B cell (primary cell): ENCODE measurements around the gene OAT. TPM values are rescaled to one million over a fixed set of nuclear protein-coding genes. Genes with fewer than 3 reads are reported as not detected.

Source experiments
- ATAC-seq: fragments of 200-7000 bp; cut with Tn5 transposase; one replicate; pipeline ENCODE4 v1.10.0; 2021; ENCODE audit warnings: low read depth, mild to moderate bottlenecking, moderate number of reproducible peaks, moderate library complexity
- CTCF ChIA-PET: fragments of 350-600 bp; sonication (Branson Sonifier 250); formaldehyde crosslinking; loops from one replicate; lab custom pipeline; 2021; ENCODE audit warnings: antibody characterized with exemption, inconsistent platforms; lab: Charles Lee
- POLR2A ChIA-PET: fragments of 350-600 bp; sonication (Branson Sonifier 250); formaldehyde crosslinking; loops from one replicate; lab custom pipeline; 2021; ENCODE audit warnings: antibody characterized with exemption; lab: Charles Lee
- DNase-seq: peaks from one replicate; pipeline ENCODE4 v3.0.0; 2013
- H2AFZ ChIP-seq: 2 replicates; pipeline ENCODE4 v1.6.1; 2012; ENCODE audit warnings: mild to moderate bottlenecking, low read depth, low read length; ENCODE audit not compliant: insufficient read depth, poor library complexity, severe bottlenecking
- H3K27ac ChIP-seq, 2 donors: 1 replicate in 1 of 2; 2 replicates in 1 of 2; pipeline ENCODE4 v1.5.1; 2012 to 2013; ENCODE audit warnings: low read length in 2 of 2, mild to moderate bottlenecking in 2 of 2, moderate library complexity in 1 of 2
- H3K27me3 ChIP-seq, 4 experiments: fragments of 200-600 bp in 1 of 4; sonication (generic) in 1 of 4; replicated peaks in 1 of 4; 1 replicate in 2 of 4; 2 replicates in 2 of 4; pipeline versions ENCODE4 v1.6.1 to v1.7.0; 2013 to 2016; ENCODE audit warnings: low read length in 3 of 4, mild to moderate bottlenecking in 2 of 4, mixed read lengths in 1 of 4, moderate library complexity in 1 of 4; ENCODE audit not compliant: insufficient read depth in 4 of 4, control insufficient read depth in 3 of 4; ENCODE audit errors: control extremely low read depth in 1 of 4
- H3K36me3 ChIP-seq, 2 experiments: replicated peaks in 1 of 2; 1 replicate in 1 of 2; 2 replicates in 1 of 2; pipeline versions ENCODE4 v1.6.1 to v1.7.1; 2013; ENCODE audit warnings: low read length in 1 of 2; ENCODE audit not compliant: insufficient read depth in 2 of 2, control insufficient read depth in 1 of 2; ENCODE audit errors: control extremely low read depth in 1 of 2, extremely low read depth in 1 of 2
- H3K4me1 ChIP-seq, 2 donors: fragments of 200-600 bp in 1 of 2; sonication (generic) in 1 of 2; 1 replicate in 1 of 2; 2 replicates in 1 of 2; pipeline versions ENCODE4 v1.5.1 to v1.6.1; 2013 to 2017; ENCODE audit warnings: low read length in 2 of 2; ENCODE audit not compliant: control insufficient read depth in 2 of 2, insufficient read depth in 2 of 2
- H3K4me2 ChIP-seq: replicated peaks from 2 replicates; pipeline ENCODE3; 2012; ENCODE audit warnings: mild to moderate bottlenecking, low read depth, low read length; ENCODE audit not compliant: poor library complexity, severe bottlenecking
- H3K4me3 ChIP-seq, 5 experiments: fragments of 200-600 bp in 1 of 5; sonication (generic) in 1 of 5; 1 replicate in 3 of 5; 2 replicates in 2 of 5; pipeline versions ENCODE4 v1.5.1 to v1.7.0; 2011 to 2016; ENCODE audit warnings: low read length in 4 of 5, mild to moderate bottlenecking in 4 of 5, low read depth in 2 of 5, control low read depth in 1 of 5, moderate library complexity in 1 of 5; ENCODE audit not compliant: insufficient read depth in 1 of 5; ENCODE audit errors: control extremely low read depth in 1 of 5, extremely low read depth in 1 of 5
- H3K79me2 ChIP-seq: fragments of 200-600 bp; sonication (generic); one replicate; pipeline ENCODE4 v1.6.0; 2016; ENCODE audit warnings: low read length; ENCODE audit not compliant: control insufficient read depth, insufficient read depth
- H3K9ac ChIP-seq: fragments of 200-600 bp; sonication (generic); 2 replicates; pipeline ENCODE4 v1.6.1; 2017; ENCODE audit warnings: mild to moderate bottlenecking, low read length, moderate library complexity
- H3K9me3 ChIP-seq, 3 donors: one replicate each; pipeline versions ENCODE4 v1.6.1 to v1.7.1; 2013; ENCODE audit warnings: low read length in 2 of 3; ENCODE audit not compliant: control insufficient read depth in 2 of 3, insufficient read depth in 1 of 3; ENCODE audit errors: control extremely low read depth in 1 of 3
- H4K20me1 ChIP-seq: 2 replicates; pipeline ENCODE4 v1.6.0; 2012; ENCODE audit warnings: mild to moderate bottlenecking, low read length; ENCODE audit not compliant: insufficient read depth, control insufficient read depth, poor library complexity, severe bottlenecking
- H3K27ac Mint-ChIP-seq: one replicate; pipeline ENCODE4 v1.8.0; 2021; ENCODE audit warnings: mixed read lengths
- H3K27me3 Mint-ChIP-seq: one replicate; pipeline ENCODE4 v1.8.0; 2021; ENCODE audit warnings: mixed read lengths
- H3K4me1 Mint-ChIP-seq: one replicate; pipeline ENCODE4 v1.8.0; 2021; ENCODE audit warnings: mixed read lengths
- H3K4me3 Mint-ChIP-seq: one replicate; pipeline ENCODE4 v1.8.0; 2021; ENCODE audit warnings: mixed read lengths
- H3K9me3 Mint-ChIP-seq: one replicate; pipeline ENCODE4 v1.8.0; 2022; ENCODE audit warnings: mixed read lengths; ENCODE audit not compliant: insufficient read depth
- EZH2 ChIP-seq: IDR thresholded peaks from 2 replicates; pipeline ENCODE4 v1.6.1; 2012; ENCODE audit warnings: borderline replicate concordance, low read depth, mild to moderate bottlenecking, moderate library complexity, low read length; ENCODE audit not compliant: insufficient read depth, poor library complexity, severe bottlenecking
- WGBS: methylation state at CpG from one replicate; pipeline ENCODE4 v1.1.5; 2013; ENCODE audit warnings: missing lambda C conversion rate; ENCODE audit not compliant: insufficient coverage; 5-methylcytosine and 5-hydroxymethylcytosine counted together
- intact Hi-C: fragments of 100-400 bp; cut with micrococcal nuclease; formaldehyde crosslinking; loops from one replicate; pipeline ENCODE4 v1.10.0; 2022
- polyA plus RNA-seq: library from polyadenylated mRNA; depleted of rRNA; stranded (reverse); fragments of >200 nt; gene quantifications from 2 replicates; pipeline ENCODE4 v1.2.3, GENCODE V29; 2012
- total RNA-seq, 2 donors: library from RNA; stranded (reverse); fragments of 120-200 nt in 1 of 2; gene quantifications; 1 replicate in 1 of 2; 2 replicates in 1 of 2; pipeline versions ENCODE4 v1.2.3 to v1.2.4, GENCODE V29; 2013 to 2022
- TF ChIP-seq, protein P1 (sequence below): fragments of 200-600 bp; IDR thresholded peaks from one replicate; pipeline ENCODE4 v1.8.0; 2022; ENCODE audit warnings: antibody characterized with exemption, mild to moderate bottlenecking

The OAT gene
- total and polyA plus RNA-seq, 2 donors (not counting 1 experiment from before 2014, with no cell fraction given) = 13.9 to 20.1 TPM

DNA sequence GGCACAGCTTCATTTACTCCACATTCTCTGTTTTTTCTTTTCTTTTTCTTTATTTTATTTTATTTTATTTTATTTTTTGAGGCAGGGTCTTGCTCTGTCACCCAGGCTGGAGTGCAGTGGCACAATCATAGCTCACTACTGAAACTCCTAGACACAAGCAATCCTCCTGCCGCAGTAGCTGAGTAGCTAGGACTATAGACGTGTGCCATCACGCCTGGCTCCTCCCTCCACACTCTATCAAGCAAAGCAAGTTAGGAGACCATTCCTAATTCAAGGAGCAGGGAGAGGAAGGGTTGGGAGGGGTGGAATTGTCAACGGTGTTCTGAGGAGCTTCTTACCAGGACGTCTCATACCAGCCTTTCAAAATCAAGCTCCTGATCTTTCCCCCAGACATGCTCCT is 52.4 kb downstream of the OAT start:
- Histone ChIP-seq H3K27me3 (peaks cover 0 to 8% (median 3%) of the 10 kb centered on the region in 4 experiments), H3K9me3 (peaks cover 0 to 7% (median 0%) of the 10 kb centered on the region in 3 donors), H2AFZ (no peak overlapping the region), H3K4me3 (no peak overlapping the region), H3K79me2 (no peaks in the 10 kb centered on the region), H3K9ac (no peak overlapping the region), H3K4me1 (peaks cover 3 to 35% of the 10 kb centered on the region in 2 donors), H4K20me1 (no peaks in the 10 kb centered on the region), H3K4me2 (no peak overlapping the region), H3K27ac (no peak overlapping the region), H3K36me3 (no peaks in the 10 kb centered on the region)
- H3K4me1 Mint-ChIP-seq = peaks cover 4% of the 10 kb centered on the region
- H3K27me3 Mint-ChIP-seq = peaks cover 21% of the 10 kb centered on the region
- intact Hi-C loops = no loop called here
- H3K4me3 Mint-ChIP-seq = no peak overlapping the region
- TF ChIP-seq, protein P1, sequence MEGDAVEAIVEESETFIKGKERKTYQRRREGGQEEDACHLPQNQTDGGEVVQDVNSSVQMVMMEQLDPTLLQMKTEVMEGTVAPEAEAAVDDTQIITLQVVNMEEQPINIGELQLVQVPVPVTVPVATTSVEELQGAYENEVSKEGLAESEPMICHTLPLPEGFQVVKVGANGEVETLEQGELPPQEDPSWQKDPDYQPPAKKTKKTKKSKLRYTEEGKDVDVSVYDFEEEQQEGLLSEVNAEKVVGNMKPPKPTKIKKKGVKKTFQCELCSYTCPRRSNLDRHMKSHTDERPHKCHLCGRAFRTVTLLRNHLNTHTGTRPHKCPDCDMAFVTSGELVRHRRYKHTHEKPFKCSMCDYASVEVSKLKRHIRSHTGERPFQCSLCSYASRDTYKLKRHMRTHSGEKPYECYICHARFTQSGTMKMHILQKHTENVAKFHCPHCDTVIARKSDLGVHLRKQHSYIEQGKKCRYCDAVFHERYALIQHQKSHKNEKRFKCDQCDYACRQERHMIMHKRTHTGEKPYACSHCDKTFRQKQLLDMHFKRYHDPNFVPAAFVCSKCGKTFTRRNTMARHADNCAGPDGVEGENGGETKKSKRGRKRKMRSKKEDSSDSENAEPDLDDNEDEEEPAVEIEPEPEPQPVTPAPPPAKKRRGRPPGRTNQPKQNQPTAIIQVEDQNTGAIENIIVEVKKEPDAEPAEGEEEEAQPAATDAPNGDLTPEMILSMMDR = no peak
- TF ChIP-seq EZH2 = no peak
- ChIA-PET CTCF (interaction anchor here (1.2 kb wide), 1 partner anchor 22 kb away, joined by 3 read pairs; no protein-coding TSS in a partner anchor), POLR2A (no interaction called here)
- no peak for DNase-seq
- WGBS = 100% methylated on average over 1 of the region's 5 CpGs
- H3K27ac Mint-ChIP-seq = no peak overlapping the region
- ATAC-seq = no peak
- no peaks in the 10 kb centered on the region for H3K9me3 Mint-ChIP-seq

DNA sequence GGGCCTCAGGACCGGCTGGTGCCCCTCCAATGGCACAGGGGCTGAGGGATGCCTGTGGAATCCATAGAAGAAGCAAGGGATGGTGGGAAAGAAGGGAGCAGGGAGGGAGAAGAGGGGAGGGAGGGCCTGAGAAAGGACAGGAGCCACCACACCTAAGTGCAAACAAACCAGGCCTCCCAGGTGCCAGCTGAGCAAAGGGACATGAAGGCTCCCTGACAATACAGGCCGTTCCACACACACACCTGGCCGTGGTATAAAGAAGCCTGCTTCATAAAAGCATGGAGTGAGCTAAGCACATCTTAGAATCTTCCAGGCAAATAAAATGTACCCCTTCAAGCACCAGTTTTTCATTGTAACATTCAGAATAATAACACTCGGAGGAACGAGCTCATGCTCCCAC is 54.0 kb downstream of the OAT start:
- Histone ChIP-seq H3K4me1 (peaks cover 3 to 19% of the 10 kb centered on the region in 2 donors), H3K79me2 (no peaks in the 10 kb centered on the region), H3K4me2 (no peak overlapping the region), H3K9ac (no peak overlapping the region), H3K27ac (no peak overlapping the region), H3K27me3 (peaks cover 0 to 7% (median 3%) of the 10 kb centered on the region in 4 experiments), H3K36me3 (no peaks in the 10 kb centered on the region), H2AFZ (no peak overlapping the region), H3K9me3 (peaks cover 1 to 4% (median 3%) of the 10 kb centered on the region in 3 donors), H4K20me1 (no peaks in the 10 kb centered on the region), H3K4me3 (no peak overlapping the region)
- 98% methylated on average over 5 of the region's 5 CpGs for WGBS
- ChIA-PET POLR2A (no interaction called here), CTCF (interaction anchor here (1.4 kb wide), 1 partner anchor 370 kb away, joined by 3 read pairs; no protein-coding TSS in a partner anchor)
- Mint-ChIP-seq H3K4me3 (no peak overlapping the region), H3K27me3 (peaks cover 14% of the 10 kb centered on the region), H3K27ac (no peak overlapping the region), H3K9me3 (peaks cover under 1% of the 10 kb centered on the region), H3K4me1 (peaks cover 2% of the 10 kb centered on the region)
- TF ChIP-seq, protein P1 = no peak
- TF ChIP-seq EZH2 = no peak
- no peak for DNase-seq
- intact Hi-C loops = no loop called here
- no peak for ATAC-seq
